Measurements from ENCODE around the gene CBFA2T3.

GRCh38 chr16:88909431-88910210 lies 67.4 kb downstream of the CBFA2T3 start:
- no peak for TF ChIP-seq CTCF (IDR thresholded peaks at IDR 0.05; ENCODE audit: low read depth, low read length)
- no peak for TF ChIP-seq EZH2phosphoT487 (IDR thresholded peaks at IDR 0.05; ENCODE audit: low read depth)
